ENCODE results near the gene KLK1. TPM values are rescaled to one million over a fixed set of nuclear protein-coding genes. Genes with fewer than 3 reads are reported as not detected.

Gene KLK1
- under 1 TPM in 2 of 3 donors, not detected in 1; 0.33 to 0.44 TPM for total RNA-seq

DNA sequence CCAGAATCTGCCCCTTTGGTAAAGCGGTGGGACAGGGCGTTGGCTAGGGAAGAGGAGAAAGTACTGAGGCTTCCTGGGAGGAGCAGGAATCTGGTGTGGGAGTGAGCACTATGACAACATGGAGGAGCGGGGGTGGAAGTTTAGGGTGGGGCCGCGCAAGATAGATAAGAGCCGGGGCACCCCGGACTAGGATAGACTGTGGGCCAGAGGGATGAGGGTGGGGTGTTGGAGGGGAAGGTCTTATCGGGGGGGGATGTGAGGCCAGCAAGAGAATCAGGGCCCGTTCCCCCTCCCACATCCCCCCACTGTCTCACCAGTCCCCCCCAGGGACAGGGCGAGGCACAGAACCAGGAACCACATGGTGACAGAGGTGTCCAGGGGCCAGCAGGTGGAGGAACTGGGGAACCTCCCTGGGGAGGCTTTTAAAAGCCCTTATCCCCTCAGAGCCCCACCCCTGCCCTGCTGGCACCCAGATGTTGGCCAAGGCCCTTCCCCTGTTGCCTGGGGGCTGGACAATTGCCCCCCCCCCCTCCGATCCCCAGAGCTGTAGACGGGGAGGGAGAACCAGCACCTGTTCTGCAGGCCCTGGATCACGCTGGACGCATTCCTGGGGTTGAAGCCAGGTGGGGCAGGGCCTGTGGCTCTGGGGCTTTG, at the start of gene KLK1:
Gene KLK1, minus strand, starts transcription at position 399 of the 654 bp plus-strand sequence. Its CDS starts 39 bp downstream, at position 360.
- Histone ChIP-seq H3K9me3 (no peaks in the 10 kb centered on the region), H3K4me3 (no peak within 1 kb of the TSS), H3K27ac (no peak within 1 kb of the TSS), H3K27me3 (peaks cover 0 to 63% of the 10 kb centered on the region in 2 donors), H3K4me1 (no peaks in the 10 kb centered on the region), H3K36me3 (no peaks in the 10 kb centered on the region)
- intact Hi-C loops (cut with DNase I; ENCODE audit: low total_unique reads) = no loop called here
- no peak for DNase-seq (ENCODE audit: low spot score in 2 of 2)
- TF ChIP-seq POLR2AphosphoS5 (IDR thresholded peaks at IDR 0.05) (no peak), POLR2A (IDR thresholded peaks at IDR 0.05) (no peak), CTCF (IDR thresholded peaks at IDR 0.05) (no peak)

DNA sequence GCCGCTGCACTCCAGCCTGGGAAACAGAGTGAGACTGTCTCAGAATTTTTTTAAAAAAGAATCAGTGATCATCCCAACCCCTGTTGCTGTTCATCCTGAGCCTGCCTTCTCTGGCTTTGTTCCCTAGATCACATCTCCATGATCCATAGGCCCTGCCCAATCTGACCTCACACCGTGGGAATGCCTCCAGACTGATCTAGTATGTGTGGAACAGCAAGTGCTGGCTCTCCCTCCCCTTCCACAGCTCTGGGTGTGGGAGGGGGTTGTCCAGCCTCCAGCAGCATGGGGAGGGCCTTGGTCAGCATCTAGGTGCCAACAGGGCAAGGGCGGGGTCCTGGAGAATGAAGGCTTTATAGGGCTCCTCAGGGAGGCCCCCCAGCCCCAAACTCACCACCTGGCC, 49.5 kb upstream of the KLK1 start, which contains the start of gene KLK2:
Gene KLK2, plus strand, starts transcription at position 384 of the 400 bp plus-strand sequence. CDS start 35 bp downstream, outside the sequence.
- H3K27ac ChIP-seq = no peak within 1 kb of the TSS
- H3K36me3 ChIP-seq = no peaks in the 10 kb centered on the region
- no peaks in the 10 kb centered on the region for H3K9me3 ChIP-seq
- no peaks in the 10 kb centered on the region for H3K4me1 ChIP-seq
- intact Hi-C loops (cut with DNase I; ENCODE audit: low total_unique reads) = no loop called here
- no peak within 1 kb of the TSS for H3K4me3 ChIP-seq
- TF ChIP-seq POLR2AphosphoS5 (IDR thresholded peaks at IDR 0.05) = no peak
- no peak for TF ChIP-seq POLR2A (IDR thresholded peaks at IDR 0.05)
- no peak for TF ChIP-seq CTCF (IDR thresholded peaks at IDR 0.05)
- DNase-seq (ENCODE audit: low spot score in 2 of 2) = no peak
- H3K27me3 ChIP-seq = peaks cover 0 to 35% of the 10 kb centered on the region in 2 donors

DNA sequence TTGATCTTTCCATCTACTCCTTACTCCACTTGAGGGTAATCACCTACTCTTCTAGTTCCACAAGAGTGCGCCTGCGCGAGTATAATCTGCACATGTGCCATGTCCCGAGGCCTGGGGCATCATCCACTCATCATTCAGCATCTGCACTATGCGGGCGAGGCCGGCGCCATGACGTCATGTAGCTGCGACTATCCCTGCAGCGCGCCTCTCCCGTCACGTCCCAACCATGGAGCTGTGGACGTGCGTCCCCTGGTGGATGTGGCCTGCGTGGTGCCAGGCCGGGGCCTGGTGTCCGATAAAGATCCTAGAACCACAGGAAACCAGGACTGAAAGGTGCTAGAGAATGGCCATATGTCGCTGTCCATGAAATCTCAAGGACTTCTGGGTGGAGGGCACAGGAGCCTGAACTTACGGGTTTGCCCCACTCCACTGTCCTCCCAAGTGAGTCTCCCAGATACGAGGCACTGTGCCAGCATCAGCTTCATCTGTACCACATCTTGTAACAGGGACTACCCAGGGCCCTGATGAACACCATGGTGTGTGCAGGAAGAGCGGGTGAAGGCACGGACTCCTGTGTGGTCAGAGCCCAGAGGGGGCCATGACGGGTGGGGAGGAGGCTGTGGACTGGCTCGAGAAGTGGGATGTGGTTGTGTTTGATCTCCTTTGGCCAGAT, 47.0 kb upstream of the KLK1 start:
- no peak overlapping the region for H3K4me3 ChIP-seq
- peaks cover 0 to 45% of the 10 kb centered on the region in 2 donors for H3K27me3 ChIP-seq
- no peaks in the 10 kb centered on the region for H3K9me3 ChIP-seq
- intact Hi-C loops (cut with DNase I; ENCODE audit: low total_unique reads) = no loop called here
- TF ChIP-seq POLR2A (IDR thresholded peaks at IDR 0.05) (no peak), CTCF (IDR thresholded peaks at IDR 0.05) (no peak), POLR2AphosphoS5 (IDR thresholded peaks at IDR 0.05) (no peak)
- H3K36me3 ChIP-seq = no peaks in the 10 kb centered on the region
- no peaks in the 10 kb centered on the region for H3K4me1 ChIP-seq
- no peak for DNase-seq (ENCODE audit: low spot score in 2 of 2)
- no peak overlapping the region for H3K27ac ChIP-seq

GRCh38 chr19:50869479-50869878, 45.9 kb upstream of the KLK1 start:
- H3K4me3 ChIP-seq = no peak overlapping the region
- H3K4me1 ChIP-seq = no peaks in the 10 kb centered on the region
- DNase-seq (ENCODE audit: low spot score in 2 of 2) = no peak
- TF ChIP-seq POLR2A (IDR thresholded peaks at IDR 0.05) (no peak), POLR2AphosphoS5 (IDR thresholded peaks at IDR 0.05) (no peak), CTCF (IDR thresholded peaks at IDR 0.05) (no peak)
- no peak overlapping the region for H3K27ac ChIP-seq
- no peaks in the 10 kb centered on the region for H3K36me3 ChIP-seq
- peaks cover 0 to 40% of the 10 kb centered on the region in 2 donors for H3K27me3 ChIP-seq
- intact Hi-C loops (cut with DNase I; ENCODE audit: low total_unique reads) = loop anchor here (5.0 kb wide), 1 partner anchor 402 kb away; no protein-coding TSS in a partner anchor
- H3K9me3 ChIP-seq = no peaks in the 10 kb centered on the region

All from breast epithelium (tissue), 4 donors.